Measurements from ENCODE around the gene NIPAL3.
"Not testable (repeated sequence)": the region's sequence is repeated elsewhere in the genome, so short reads cannot be mapped to it uniquely, and the experiment has no call there.

NIPAL3 gene

DNA sequence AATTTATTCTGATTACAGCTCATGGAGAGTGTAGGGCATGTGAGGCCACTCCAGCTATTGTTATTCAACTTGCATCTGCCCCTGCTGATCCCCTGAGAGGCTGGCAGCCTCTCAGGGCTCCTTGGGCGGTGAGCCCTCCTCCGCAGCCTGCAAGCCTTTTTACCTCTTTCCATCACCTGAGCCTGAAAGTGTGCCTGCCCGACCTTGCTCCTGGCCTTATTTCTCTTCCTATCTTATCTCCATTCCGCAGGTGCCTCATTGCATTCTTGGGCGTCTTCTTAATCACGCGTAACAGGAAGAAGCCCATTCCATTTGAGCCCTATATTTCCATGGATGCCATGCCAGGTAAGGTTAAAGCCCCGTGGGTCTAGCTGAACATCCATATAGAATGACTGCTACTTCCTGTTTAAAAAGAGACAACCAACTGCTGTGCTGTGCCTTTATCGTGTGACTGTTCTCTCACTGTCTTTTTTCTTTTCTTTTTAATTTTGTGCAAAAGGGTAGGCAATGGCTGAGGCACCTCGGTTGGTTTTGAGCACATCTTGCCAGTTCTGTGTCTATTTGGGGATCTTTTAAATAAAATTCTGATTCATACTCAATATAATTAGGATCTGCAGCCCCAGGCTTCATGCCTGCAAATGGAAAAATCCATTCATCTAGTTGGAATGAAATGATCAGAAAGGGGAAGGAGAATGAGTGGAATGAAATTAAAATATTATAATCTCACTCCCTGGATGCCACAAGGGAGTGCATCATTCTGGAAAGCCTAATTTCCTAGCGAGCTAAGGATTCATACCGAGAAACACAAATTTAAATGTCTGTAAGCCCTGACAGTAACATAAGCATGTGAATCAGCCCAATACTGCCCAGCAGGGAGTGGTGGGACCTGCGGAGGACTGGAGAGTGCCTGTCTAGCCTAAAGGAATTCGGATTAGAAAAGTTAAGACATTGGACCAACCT is 48.5 kb downstream of the NIPAL3 start:
- no peak for DNase-seq

DNA sequence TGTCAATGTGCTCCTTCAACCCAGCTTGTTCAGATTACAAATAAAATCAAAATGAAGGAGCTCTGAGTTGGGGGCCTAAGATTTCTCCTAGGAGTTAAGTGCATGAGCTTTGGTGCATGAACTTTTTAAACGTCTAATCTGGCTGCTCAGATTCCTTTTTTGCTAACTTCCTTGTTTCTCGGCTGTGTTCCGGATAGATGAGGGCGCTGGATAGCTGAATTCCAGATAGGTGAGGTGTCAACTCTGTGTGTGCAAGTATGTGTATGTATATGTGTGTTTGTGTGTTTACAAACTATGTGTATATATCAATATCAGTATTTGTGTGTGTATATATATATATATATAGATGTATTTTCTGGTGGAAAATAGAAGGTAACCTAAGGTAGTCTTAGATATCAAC is 49.5 kb downstream of the NIPAL3 start:
- no peak for DNase-seq

DNA sequence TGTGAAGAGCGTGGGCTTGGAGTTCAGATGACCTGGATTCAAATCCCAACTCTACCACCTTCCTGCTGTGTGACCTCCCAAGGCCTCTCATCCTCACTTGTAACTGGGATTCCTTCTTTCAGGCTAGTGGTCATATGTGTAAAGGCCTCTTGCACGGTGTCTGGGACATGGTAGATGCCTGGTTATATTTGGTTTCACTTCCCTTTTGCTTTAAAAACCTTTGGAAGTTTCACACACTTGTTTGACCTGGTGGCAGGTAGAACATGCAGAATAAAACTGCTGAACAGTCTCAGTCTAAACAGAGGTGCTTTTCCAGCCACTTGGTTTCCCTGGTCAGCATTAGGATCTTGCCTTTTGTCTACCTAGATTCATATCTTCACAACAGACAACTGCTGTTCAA is 50.0 kb downstream of the NIPAL3 start:
- DNase-seq, result no peak

DNA sequence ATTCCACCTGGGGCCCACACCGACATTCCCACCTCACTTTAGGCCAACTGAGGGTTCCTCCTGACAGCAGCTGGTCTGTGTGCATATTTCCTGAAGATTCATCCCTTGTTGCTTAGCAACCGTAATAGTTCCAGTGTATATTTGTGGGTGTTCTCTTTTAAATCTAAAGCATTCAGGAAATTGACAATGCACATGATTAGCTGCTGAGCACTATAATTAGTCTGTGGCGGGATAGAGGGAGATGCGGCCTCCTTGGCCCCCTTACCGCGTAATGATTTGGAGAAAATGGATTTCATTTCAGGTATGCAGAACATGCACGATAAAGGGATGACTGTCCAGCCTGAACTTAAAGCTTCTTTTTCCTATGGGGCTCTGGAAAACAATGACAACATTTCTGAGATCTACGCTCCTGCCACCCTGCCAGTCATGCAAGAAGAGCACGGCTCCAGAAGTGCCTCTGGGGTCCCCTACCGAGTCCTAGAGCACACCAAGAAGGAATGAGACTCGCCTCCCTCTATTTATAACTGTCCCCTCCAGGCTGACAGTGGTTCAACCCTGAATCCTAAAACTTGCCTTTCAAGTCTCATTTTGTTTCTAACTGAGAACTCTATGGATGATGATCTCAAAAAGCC is 53.2 kb downstream of the NIPAL3 start:
- DNase-seq, result no peak

DNA sequence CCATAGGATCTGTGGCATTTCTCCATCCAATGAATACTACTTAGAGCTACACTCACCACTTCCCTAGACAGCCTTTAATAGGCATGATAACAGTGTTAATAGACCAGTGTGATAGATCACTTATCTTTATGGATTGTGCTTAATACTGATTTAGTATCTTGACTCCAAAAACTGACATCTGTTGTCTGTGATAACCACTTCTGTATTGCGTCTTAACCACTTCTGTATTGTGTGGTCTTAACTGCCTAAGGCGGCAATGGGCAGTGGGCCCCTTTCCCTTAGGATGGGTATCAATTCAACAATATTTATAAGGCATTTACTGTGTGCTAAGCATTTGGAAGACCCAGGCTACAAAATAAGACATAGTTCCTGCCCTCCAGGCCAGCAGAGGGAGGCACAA is 55.0 kb downstream of the NIPAL3 start:
- no peak for DNase-seq

GRCh38 chr1:24472527-24473251 is 57.1 kb downstream of the NIPAL3 start:
- no peak for DNase-seq

- DNase-seq, result no peak
Observed at GRCh38 chr1:24474193-24474592, 58.6 kb downstream of the NIPAL3 start.

GRCh38 chr1:24475700-24476099 is 60.1 kb downstream of the NIPAL3 start:
- DNase-seq, result no peak

DNA sequence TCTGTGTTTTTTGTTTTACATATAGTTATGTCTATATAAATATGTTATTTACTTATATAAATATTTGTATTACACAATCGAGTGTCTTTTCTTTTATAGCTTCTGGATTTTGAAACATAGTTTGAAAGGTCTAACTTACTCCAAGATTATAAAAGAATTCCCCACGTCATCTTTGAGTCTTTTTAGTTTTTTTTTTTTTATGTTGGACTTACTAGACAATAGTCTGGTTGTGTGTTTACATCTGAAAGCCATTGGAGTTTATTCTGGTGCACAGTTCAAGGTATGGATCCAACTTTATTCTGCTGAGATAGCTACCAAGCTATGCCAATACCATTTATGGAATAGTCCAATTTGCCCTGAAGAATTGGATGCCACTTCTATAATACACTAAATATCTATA is 61.0 kb downstream of the NIPAL3 start:
- DNase-seq, result no peak

- no peak for DNase-seq
Observed at GRCh38 chr1:24477309-24477708, 61.7 kb downstream of the NIPAL3 start.

GRCh38 chr1:24481101-24481500 is 65.5 kb downstream of the NIPAL3 start:
- peak; percentile 70 for DNase-seq

- peak; percentile 52 for DNase-seq
Observed at GRCh38 chr1:24481843-24482610, 66.4 kb downstream of the NIPAL3 start.

GRCh38 chr1:24483441-24483840 is 67.8 kb downstream of the NIPAL3 start:
- DNase-seq, result no peak

DNA sequence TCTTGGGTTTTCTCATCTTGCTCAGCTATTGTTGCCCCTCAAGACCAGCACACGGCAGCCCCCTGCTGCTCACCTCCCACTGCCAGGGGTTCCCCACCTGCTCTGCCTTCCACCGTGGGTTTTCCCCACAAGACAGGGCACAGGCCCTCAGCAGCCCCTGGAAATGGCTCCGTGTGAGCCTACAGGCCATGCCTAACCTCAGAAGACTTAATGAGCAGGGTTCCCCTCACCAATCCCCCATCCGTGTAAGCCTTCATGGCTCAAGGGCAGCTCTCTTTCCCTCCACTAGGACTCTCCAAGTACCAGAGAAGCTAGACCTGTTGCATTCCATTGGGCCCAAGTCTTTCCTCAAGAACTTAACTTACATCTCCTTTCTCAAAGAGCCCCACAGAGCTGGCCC is 68.6 kb downstream of the NIPAL3 start:
- DNase-seq, result no peak

DNA sequence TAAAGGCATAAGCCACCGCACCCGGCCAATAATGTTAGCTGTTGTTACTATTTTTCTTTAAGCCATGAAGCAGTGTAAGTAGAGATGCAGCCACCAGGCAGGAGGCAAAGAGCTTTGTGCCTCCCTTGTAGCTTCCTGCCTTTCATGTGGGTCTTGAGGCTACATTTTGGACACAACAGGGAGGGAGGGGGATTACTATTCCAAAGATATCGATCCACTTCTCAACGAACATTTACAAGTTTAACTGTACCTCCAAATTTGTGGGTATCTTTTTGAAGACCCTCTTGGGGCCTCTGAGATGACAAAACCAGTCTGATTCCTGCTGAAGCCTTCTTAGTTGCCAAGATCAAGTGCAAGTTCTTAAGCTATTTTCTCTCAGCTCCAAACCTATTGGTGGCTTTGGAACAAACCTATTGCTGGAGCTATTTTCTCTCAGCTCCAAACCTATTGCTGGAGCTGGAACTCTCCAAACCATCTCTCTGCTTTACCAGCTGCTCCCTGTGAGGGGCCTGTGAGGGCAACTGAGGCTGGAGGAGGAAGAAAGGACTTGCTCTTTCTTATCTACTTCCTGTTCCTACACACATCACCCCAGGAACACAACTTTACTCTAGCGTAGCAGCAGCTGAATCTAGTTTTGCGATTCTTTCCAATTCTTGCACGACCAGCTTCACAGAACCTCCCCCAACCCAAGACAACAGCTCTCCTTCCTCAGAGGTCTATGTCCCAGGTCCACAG is 70.9 kb downstream of the NIPAL3 start:
- DNase-seq, result peak; percentile 36

DNA sequence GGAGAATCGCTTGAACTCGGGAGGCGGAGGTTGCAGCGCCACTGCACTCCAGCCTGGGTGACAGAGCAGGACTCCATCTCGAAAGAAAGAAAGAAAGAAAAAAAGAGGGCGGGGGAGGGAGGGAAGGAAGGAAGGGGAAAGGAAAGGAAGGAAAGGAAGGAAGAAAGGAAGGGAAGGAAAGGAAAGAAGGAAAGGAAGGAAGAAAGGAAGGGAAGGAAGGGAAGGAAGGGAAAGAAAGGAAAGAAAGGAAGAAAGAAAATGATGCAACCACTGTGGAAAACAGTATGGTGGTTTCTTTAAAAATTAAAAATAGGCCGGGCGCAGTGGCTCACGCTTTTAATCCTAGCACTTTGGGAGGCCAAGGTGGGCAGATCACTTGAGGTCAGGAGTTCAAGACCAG is 71.9 kb downstream of the NIPAL3 start:
- no peak for DNase-seq

GRCh38 chr1:24488159-24488558 is 72.6 kb downstream of the NIPAL3 start:
- DNase-seq, result not testable (repeated sequence)

DNA sequence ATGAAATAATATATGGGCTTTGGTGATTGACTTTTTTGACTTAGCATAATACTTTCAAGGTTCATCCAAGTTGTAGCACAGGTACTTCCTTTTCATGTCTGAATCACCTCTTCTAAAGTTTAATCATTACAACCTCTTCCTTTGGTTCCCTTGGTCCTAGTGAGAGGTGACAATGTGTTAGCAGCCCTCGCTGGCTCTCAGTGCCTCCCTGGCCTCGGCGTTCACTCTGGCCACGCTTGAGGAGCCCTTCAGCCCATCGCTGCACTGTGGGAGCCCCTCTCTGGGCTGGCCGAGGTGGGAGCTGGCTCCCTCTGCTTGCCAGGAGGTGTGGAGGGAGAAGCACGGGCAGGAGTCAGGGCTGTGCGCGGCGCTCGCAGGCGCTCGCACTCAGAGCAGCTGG is 74.1 kb downstream of the NIPAL3 start:
- no peak for DNase-seq

DNA sequence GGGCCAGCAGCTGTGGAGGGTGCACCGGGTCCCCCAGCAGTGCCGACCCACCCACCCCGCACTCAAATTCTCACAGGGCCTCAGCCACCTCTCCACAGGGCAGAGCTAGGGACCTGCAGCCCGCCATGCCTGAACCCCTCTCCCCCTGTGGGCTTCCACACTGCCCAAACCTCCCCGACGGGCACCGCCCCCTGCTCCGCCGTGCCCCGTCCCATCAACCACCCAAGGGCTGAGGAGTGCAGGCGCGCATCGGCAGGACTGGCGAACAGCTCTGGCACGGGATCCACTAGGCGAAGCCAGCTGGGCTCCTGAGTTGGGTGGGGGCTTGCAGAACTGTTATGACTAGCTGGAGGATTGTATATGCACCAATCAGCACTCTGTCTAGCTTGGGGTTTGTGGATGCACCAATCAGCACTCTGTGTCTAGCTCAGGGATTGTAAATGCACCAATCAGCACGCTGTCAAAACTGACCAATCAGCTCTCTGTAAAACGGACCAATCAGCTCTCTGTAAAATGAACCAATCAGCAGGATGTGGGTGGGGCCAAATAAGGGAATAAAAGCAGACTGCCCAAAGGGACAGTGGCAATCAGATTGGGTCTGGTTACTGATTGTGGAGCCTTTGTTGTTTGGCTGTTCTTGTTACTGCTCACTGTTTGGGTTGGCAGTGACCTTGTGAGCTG is 74.6 kb downstream of the NIPAL3 start:
- no peak for DNase-seq

DNA sequence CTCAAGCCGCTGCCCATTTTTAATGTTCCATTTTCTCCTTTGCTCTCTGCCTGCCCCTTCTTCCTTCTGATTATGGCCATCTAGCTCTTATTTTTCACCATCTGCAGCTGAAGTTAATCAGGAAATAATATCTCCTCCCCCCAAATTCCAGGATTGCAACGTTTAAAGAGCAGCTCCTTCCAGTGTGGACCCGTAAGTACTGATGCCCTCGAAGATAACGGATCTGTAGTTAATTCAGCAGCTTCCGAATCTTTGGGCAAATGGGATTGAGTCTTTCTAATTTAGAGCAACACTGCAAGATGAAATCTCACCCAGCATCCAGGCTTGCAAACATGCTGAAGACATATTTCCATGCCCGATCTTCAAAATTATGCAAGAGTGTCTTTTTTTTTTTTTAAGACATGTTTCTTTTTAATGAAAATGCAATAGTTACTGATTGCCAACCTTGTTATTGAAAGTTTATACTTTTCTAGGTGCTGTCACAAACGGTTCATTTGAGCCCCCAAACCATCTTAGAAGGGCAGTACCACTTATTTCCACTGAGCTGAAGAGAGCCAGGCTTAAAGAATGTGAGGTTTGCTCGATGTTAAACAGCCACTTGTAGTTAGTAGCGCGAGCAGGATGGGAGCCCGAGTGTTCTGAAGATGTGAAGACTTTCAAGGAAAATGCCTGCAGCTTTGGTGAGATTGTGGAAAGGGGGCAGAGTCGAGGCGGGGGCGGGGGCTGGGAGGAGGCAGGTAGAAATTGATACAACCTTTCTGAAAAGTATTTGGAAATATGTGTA is 76.2 kb downstream of the NIPAL3 start:
- DNase-seq, result no peak

DNA sequence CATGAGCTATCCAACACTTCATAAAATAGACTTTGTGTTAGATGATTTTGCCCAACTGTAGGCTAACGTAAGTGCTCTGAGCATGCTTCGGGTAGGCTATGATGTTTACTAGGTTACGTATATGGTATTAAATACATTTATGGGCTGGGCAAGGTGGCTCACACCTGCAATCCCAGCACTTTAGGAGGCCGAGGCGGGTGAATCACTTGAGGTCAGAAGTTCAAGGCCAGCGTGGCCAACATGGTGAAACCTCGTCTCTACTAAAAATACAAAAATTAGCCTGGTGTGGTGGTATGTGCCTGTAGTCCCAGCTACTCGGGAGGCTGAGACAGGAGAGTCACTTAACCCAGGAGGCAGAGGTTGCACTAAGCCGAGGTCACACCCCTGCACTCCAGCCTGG is 77.3 kb downstream of the NIPAL3 start:
- DNase-seq, result not testable (repeated sequence)

Data from CD4-positive, alpha-beta T cell treated with Interleukin-15 for 1 hour (primary cell).